Measurements from ENCODE around the gene PKDREJ.
"Not testable (repeated sequence)": the region's sequence is repeated elsewhere in the genome, so short reads cannot be mapped to it uniquely, and the experiment has no call there.

The PKDREJ gene

DNA sequence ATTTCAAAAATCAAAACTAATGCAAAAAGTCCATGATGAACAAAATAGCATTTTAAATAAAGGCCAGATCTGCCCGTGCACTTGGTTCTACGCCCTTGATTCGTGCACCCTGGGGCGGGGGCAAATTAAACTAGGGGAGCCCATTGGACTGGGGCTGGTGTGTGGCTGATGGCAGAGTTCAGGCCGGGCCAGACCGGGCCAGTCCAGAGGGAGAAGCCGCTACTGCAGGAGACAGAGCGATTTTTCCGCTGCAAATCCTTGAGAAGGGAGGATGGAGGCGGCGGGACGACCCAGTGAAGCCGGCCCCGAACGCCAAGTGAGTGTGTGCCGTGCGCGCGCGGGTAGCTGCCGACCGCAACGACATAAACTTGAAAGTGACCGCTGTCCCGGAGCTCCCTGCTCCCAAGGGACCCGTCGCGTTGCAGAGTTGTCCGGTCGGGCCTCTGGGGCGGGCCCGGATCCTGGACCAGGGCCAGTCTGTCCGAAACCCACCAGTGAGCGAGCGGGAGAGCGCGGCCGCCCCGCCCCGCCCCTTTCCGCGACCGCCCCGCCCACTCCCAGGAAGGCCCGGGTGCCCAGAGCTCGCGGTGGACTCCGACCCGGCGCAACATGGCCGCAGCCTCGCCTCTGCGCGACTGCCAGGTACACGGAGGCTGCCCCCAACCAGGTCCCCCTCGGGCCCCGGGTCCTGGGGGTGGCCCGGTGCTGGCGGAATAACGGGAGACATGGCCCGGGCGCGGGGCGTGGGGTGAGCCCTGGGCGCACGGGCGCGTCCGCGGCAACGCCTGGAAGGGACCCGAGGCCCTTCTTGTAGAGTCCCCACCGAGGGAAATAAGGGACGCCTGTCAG is 4.5 kb upstream of the PKDREJ start, which contains the start of gene TTC38:
TTC38 (plus strand) TSS at position 578 of the 849 bp plus-strand sequence; CDS start at position 610, 32 bp downstream.
- peak; percentile 66 for DNase-seq

DNA sequence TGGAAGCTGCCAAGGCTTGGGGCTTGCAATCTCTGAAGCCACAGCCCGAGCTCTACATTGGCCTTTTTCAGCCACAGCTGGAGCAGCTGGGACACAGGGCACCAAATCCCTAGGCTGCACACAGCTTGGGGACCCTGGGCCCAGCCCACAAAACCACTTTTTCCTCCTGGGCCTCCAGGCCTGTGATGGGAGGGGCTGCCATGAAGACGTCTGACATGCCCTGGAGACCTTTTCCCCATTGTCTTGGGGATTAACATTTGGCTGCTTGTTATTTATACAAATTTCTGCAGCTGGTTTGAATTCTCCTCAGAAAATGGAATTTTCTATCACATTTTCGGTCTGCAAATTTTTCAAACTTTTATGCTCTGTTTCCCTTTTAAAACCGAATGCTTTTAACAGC is 2.5 kb upstream of the PKDREJ start:
- DNase-seq, result not testable (repeated sequence)

DNA sequence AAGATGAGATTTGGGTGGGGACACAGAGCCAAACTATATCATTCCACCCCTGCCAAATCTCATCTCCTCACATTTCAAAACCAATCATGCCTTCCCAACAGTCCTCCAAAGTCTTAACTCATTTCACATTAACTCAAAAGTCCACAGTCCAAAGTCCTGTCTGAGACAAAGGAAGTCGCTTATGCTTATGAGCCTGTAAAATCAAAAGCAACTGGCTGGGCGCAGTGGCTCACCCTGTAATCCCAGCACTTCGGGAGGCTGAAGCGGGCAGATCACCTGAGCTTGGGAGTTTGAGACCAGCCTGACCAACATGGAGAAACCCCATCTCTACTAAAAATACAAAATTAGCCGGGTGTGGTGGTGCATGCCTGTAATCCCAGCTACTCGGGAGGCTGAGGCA is 1.4 kb upstream of the PKDREJ start:
- DNase-seq, result not testable (repeated sequence)

DNA sequence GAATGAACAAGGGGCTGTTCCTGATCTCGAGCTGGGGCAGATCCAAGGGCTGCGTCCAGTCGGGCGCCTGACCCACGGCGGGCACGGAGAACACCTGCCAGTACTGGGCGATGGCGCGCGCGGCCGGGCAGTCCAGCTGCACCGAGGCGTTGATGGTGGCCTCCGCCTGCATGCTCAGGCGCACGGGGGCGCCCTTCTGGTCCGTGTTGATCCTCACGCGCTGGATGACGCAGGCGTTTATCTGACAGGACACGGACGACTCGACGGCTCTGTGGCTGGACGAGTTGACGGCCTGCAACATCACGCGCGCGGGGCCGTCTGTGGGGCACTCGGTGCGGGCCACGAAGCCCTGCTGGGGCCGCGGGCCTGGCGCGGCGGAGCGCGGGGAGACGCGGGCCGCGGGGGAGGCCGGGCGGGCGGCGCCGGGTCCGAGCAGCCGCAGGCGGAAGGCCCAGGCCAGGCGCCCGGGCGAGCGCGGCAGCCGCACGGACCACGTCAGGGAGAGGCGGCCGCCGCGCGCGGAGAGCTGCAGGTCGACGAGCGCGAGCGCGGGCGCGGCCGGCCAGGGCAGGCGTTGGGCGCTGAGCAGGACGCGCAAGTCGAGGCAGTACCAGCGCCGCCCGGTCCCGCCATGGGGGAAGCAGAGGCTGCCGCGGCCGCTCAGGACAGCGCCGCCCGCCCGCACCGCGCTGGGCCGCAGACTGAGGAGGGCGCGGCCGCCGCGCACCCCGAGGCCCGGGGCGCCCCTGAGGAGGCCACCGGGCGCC is 511 bp downstream of the PKDREJ start:
- DNase-seq, result peak; percentile 63

DNA sequence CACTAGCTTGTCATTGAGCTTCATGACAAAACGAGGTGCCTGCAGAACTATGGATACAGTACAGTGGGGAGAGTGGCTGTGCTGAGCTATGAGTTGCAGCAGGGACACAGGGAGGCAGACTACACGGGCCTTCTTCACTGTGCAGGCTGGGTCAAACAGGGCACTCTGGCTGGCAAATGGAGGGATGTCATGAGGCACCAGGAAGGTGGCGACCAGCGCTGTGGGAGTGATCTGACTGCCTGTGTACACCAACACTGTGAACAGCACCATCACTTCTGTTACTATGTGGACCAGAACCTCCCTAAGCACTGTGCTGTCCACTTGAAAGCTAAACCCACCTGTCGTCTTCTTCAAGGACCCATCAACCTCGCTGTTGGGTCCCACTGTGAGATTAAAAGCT is 3.1 kb downstream of the PKDREJ start:
- DNase-seq, result no peak

DNA sequence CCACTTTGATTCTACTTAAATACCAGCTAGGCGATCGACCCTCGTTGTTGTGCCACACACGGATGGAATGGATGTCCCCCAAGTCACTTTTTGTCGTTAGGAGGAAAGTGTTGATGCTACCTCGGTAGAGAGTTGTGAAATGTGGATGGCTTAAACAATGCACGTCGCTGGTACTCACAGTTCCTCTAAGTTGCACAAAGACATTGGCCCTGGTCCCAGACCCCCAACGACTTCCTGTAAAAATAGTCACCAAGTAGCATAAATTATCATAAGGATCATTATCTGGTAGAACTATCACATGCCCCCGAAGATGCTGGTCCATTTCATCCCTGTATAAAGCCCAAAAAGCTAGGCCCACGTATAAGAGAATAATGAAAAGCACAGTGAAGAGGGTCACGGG is 3.8 kb downstream of the PKDREJ start:
- no peak for DNase-seq

DNA sequence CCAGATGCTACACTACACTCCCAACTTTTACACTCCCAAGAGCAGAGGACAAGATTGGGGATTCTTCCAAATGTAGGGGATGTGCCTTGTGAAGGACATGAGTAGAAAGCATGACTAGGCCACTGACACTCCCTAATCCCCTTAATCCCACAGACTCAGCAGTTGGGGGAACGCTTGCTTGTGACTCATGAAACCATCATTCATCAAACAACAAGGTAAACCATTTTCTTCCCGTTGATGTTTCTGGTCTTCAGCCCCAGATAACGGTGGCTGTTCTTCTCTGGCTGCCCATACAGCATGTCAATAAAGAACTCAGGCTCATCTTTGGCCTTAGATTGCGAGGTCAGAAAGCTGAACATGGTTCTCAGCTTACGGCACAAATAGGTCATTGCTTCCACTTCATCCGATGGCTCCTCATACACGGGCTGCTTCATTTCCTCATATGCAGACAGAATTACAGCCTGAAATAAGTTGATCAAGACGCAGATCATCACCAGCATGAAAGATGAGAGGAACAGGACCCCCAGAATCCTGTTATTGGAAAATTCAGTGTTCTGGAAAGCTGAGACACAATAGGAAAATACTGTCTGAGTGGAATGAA is 6.7 kb downstream of the PKDREJ start:
- no peak for DNase-seq

DNA sequence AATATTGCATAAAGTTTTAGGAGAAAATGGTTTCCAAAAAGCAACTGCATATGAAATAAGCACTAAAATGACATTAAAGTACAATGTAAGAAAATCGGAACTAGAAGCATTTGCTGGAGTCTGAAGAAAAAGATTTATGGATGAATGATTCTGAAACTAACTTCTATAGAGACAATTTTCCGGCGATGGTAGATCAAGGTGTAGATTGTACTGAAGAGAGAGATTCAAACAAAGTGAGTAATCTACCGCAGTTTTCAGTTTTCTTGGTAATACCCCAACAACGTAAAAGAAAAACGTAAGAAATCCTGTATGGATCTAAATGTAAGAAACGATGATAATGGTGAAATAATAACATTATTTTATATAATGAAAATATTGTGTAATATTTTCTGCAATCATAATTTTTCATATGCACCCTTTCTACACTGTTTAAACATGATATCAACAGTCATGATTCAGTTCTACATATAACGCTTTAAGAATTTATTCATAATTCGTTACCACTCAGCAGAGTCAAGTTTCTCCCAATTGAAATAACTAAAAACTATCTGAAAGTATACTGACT is 11.2 kb downstream of the PKDREJ start:
- DNase-seq, result no peak

DNA sequence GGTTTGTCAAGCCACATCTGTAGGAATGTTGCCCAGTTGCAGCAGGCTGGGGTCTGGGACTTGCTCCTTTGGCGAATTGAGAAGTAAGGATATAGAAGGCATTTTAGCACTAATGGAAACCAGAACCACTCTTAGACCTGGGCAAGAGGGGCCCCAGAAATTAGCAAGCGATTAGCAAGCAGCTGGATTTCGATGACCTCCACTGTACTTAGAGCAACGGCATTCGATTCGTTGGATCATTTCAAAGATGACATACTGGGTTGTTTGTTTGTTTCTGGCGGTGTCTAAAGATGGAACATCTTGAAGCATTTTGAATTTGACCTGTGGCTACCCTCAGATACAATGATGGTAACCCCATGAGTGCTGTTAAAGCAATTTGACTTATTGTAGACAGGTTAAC is 11.9 kb downstream of the PKDREJ start:
- DNase-seq, result no peak

DNA sequence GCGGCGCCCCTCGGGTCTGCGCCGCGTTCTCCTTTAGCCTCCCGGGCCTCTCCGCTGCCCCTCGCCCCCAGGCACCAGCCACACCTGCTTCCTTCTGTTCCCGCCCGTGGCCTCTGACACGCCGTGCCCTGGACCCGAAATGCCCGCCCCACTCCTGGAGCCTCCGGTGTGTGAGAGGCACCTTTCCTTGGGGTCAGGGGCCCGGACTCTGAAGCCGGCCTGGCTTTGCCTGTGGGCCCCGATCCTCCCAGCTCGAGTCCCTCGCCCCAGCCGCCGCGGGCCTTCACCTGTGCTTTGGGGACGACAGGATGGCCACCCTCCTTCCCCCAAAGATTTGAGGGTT is 12.4 kb downstream of the PKDREJ start:
- peak; percentile 12 for DNase-seq

DNA sequence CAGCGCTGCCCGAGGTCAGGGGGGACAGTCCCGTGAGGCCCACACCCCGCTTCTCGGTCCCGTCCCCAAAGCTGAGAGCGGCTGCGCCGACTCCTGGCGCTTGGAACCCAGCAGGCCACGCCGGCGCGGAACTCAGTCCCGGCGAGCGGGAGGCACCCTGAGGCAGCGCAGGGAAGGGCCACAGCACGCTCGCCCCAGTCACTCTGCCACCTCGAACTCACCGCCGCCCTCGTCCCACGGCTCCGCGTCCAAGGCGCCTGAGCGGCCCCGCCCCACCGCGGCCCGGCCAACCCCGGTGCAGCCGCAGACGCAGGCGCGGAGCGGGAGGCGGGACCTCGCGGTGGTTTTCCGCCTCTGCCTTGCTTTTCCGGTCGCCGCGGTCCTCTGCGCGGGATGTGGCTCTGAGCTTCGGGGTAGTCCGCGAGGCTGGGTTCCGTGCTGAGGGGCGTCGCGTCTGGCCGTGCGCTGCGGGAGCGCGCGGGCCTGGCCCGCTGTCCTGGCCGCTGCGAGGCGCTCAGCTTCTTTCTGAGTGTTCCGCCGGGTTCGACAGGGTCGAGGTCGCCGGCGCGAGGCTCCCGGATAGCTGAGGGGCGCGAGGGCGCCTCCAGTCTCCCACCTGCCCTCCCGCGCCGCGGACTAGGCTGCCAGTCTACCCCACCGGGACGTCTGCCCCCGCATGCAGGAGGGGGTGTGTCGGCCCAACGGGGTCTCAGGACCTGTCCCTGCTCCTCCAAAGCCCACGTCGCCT is 12.9 kb downstream of the PKDREJ start, which contains the start of gene CDPF1:
CDPF1 (minus strand) TSS at position 259 of the 748 bp plus-strand sequence. CDS start 2,009 bp downstream, outside the sequence.
- DNase-seq, result peak; percentile 93

DNA sequence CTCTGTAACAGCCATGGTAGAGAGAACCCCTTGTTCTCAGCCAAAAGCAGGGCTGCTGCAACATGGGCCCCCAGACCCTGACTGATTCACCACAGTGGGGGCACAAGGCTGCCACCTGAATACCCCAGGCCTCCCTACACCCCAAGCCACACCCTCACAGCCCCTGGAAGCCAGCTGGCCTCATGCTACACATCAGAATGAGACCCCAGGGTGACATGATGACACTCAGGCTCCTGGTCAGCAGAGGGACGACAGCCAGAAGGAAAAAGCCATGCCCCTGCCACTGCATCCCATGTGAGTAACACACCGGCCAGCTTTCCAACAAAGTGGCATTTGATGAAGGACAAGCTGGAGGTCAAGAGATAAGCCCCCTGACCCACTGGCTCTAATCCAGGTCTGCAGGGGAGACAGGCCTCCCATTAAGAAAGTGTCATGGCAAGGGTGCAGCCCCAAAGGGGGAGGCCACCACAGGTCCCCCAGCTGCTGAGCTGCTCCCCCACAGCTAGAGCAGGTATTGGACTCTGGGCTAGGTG is 15.6 kb downstream of the PKDREJ start:
- no peak for DNase-seq

DNA sequence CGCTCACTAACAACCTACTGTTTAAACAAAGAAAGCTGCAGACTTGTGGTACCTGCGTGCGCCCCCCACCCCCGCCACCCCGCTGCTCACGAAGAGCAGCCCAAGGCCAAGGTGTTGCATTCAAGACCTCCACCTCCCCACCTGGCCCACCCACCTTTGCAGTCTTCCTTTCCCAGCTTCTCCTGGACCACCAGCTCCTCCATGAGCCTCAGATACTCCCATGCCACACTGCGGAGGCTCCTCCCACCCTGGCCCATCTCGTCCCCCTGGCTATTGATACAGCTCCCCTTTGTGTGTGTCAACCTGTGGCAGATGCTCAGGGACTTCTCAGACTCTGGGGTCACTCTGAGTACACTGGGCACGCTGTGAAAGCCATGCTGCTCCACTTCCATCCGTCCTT is 17.0 kb downstream of the PKDREJ start:
- DNase-seq, result no peak

DNA sequence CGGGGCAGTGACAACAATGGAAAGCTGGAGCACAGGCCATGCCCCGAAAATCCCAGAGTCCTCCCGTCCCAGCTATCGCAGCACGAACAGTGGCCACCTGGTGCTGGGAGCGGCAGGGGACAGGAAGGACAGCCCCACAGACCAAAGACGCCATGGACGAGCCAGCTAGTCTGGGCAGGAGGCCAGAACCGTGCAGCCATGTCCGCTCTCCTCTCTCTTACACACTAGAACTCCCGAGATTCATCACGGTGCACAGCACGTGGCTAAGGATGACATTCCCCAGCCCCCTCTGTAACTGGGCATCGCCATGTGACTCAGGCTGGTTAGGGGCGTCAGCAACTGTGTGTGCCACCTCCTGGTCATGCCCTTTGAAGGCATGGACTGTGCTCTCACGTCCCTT is 17.6 kb downstream of the PKDREJ start:
- no peak for DNase-seq

DNA sequence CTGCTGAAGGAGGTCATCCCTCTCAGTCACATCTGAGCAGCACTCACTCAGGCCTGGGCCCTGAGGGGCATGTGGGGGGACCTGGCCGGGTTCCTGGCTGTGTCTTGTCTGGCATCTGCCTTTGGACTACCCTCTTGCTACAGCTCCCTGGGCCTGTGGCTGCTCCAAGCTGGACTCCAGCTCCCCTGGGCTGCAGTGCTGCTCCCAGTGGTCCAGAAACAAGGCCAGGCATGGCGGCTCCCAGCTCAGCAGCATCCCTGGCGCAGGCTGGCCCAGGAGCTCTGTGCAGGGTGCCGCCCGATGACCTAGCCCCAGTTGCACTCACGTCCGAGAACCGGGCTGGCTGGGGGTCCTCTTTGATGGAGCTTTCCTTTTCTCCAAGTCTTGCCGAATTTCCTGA is 18.4 kb downstream of the PKDREJ start:
- DNase-seq, result no peak

DNA sequence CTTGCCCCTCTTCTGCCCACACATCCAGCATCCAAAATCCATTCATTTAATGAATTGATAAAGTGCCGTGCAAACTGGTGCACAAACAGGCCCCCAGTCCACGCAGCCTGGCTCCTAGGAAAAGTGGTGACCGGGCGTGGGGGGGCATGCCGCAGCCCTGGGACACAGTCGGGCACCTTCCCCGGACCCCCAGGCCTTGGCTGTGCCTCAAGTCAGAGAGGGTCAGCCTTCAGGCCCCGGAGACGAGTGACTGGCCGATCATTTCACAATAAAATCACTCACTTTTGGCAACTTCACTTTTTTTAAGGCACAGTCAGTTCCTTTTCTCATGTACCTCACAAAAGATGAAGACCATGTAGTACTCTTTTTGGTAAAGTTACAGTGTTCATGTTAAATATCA is 21.1 kb downstream of the PKDREJ start:
- no peak for DNase-seq

DNA sequence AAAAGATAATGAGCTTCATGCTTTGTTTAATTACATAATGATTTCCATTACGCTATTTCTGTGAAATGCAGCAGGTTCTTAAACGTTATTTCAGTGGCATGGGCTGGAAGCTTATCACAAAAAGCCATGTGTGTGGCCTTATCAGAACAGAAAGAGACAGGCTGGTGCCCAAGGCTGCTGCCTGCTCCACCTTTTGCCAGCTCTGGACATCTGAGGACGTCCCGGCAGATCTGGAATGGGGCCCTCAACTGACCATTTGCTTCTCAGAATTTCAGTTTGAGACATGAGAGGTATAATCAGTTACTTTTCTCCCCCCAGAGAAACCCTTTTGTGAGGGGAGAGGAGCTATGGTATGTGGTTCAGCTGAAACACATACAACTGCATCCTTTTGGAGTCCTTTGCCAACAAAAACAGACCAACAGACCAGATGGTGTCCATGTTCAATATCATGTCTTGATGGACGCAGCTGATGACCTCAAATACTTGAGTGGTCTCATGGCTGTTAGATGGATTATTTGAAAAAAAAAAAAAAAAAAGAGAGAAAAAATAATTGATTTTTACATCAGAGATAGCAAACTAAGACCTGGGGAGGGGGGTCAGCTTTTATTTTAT is 21.6 kb downstream of the PKDREJ start:
- no peak for DNase-seq

DNA sequence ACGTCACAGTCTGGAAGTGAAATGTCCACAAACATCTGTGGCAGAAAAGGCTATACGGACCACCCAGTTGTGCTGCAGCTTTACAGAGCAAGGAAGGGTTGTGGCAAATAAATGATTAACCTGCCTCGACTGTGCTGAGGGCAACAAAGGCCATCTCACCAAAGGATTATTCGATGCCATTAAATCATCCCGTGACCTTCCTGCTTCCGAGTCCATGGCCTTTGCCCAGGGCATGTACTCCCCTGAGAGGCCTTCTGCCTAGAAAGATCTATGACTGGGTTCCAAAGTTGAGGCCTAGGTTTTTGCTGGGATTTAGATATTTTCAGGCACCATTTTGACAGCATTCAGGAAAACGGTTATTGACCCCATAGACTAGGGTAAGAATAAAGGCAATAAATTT is 22.2 kb downstream of the PKDREJ start:
- DNase-seq, result no peak

DNA sequence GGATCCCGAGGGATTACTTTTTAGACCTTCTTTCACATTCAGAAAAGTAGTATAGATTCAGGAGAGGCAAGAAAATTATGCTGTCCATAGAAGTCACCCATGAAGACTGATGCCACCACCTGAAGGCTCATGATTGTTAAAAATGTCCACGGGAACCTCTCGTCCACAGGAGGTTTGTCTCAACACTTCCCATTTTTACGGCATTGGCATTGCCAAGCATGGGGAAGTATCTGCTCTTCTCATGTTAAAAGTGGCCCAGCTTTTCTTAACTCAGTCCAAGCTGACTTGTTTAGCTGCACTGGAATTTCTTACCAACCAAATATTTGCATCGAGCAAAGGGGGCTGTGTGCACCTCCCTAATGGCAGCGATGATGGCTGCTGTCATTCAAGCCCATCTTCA is 22.6 kb downstream of the PKDREJ start:
- no peak for DNase-seq

DNA sequence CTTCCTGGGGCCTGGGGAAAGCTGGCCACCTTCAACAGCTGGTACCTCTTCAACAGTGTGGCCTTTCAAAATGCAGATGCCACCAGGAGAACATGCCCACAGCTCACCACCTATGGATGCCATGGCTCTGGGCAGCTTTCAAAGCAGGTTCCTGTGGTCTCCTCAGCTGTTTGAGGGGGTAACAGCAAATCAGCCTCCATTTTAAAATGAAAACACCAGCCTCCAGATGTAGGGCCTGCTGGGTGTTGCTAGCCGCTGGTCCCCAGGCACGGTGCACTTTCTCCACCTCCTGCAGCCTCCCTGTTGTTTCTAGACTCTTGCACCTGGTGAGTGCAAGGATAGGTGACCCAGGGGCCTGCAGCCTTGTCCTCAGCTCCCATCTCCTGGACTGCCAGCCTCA is 23.1 kb downstream of the PKDREJ start:
- no peak for DNase-seq

DNA sequence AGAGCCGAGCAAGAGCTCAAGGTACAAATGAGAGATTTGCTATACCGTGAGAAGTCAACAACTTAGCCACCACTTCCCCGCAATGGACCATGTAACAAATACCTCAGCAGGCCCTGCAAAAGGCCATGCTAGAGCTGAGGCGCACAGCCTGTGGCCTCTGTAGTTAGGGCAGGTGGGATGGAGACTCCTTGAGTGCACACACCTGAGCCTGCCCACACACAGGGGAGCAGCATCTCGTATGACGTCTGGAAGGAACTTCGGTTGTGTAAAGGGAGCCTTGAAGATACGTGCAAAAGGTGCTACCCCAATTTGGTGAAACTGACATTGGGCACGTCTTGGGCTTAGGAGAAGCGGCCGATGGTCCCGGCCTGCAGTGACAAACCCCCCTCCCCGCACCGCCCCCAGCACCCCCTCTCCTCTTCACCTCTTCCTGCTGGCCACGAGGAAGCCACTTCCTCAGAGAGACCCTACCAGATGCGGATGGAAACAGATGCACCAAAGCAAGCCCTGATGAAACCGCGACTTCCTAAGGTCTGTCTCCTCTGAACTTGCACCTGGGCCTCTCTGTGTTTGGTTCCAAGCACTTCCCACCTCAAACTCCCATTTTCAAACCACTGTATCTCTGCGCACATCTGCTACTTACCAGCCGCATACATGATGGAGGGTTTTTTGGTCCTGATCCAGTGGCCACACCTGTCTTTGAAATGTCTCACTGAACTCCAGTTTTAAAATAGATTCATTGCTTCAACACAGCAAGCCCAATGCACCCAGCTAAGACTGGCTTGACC is 23.7 kb downstream of the PKDREJ start:
- peak; percentile 17 for DNase-seq
